GM19035 (cell line): Measurements from ENCODE around the gene RAB41.
"Not testable (repeated sequence)": the region's sequence is repeated elsewhere in the genome, so short reads cannot be mapped to it uniquely, and the experiment has no call there.

ENCODE experiments used
- ATAC-seq: cut with Tn5 transposase; IDR thresholded peaks from one replicate; pipeline ENCODE4 v1.9.1; 2021; ENCODE audit not compliant: unreplicated experiment

RAB41 gene

GRCh38 chrX:70289793-70290770 is 8.1 kb downstream of the RAB41 start, which contains the start of the genes KIF4A and PDZD11:
Gene KIF4A, plus strand, starts transcription at chrX:70290104. Its CDS starts 355 bp downstream, at chrX:70290459.
Gene PDZD11, minus strand, starts transcription at chrX:70289927. Its CDS starts 586 bp downstream, at chrX:70289341.
- peak; percentile 94 for ATAC-seq

- no peak for ATAC-seq
These were observed 10.8 kb downstream of the RAB41 start for GRCh38 chrX:70292788-70293187.

- no peak for ATAC-seq
These were observed 11.6 kb downstream of the RAB41 start for GRCh38 chrX:70293621-70294020.

GRCh38 chrX:70301716-70302115 is 19.7 kb downstream of the RAB41 start:
- no peak for ATAC-seq

- no peak for ATAC-seq
These were observed 31.5 kb downstream of the RAB41 start for GRCh38 chrX:70313503-70313902.

- no peak for ATAC-seq
These were observed 40.8 kb downstream of the RAB41 start for GRCh38 chrX:70322784-70323183.

- not testable (repeated sequence) for ATAC-seq
These were observed 41.7 kb downstream of the RAB41 start for GRCh38 chrX:70323628-70324027.

GRCh38 chrX:70324326-70324725 is 42.4 kb downstream of the RAB41 start:
- ATAC-seq = no peak

- ATAC-seq = no peak
These were observed 49.2 kb downstream of the RAB41 start for GRCh38 chrX:70331161-70331560.

- no peak for ATAC-seq
These were observed 50.6 kb downstream of the RAB41 start for GRCh38 chrX:70332600-70332999.
